Effector CD8-positive, alpha-beta T cell (primary cell): ENCODE measurements around the gene SMC1B.
"Not testable (repeated sequence)": the region's sequence is repeated elsewhere in the genome, so short reads cannot be mapped to it uniquely, and the experiment has no call there.

Source experiments
- DNase-seq: peaks from one replicate; lab custom pipeline; 2025; lab: John Stamatoyannopoulos, UW

Gene SMC1B

GRCh38 chr22:45420539-45420938 lies 7.1 kb upstream of the SMC1B start:
- DNase-seq = no peak

GRCh38 chr22:45420011-45420410 lies 6.6 kb upstream of the SMC1B start:
- DNase-seq = no peak

GRCh38 chr22:45418770-45419138 lies 5.4 kb upstream of the SMC1B start:
- no peak for DNase-seq

GRCh38 chr22:45418056-45418769 lies 4.8 kb upstream of the SMC1B start:
- DNase-seq = no peak

GRCh38 chr22:45413013-45413367 lies 409 bp downstream of the SMC1B start:
- no peak for DNase-seq

GRCh38 chr22:45407793-45408192 lies 5.6 kb downstream of the SMC1B start:
- DNase-seq = no peak

- no peak for DNase-seq
Observed at GRCh38 chr22:45402466-45402985, 10.9 kb downstream of the SMC1B start.

- DNase-seq = no peak
Observed at GRCh38 chr22:45399712-45400445, 13.5 kb downstream of the SMC1B start.

GRCh38 chr22:45398214-45398613 lies 15.2 kb downstream of the SMC1B start:
- DNase-seq = no peak

- no peak for DNase-seq
Observed at GRCh38 chr22:45397806-45398205, 15.6 kb downstream of the SMC1B start.

GRCh38 chr22:45389546-45389945 lies 23.9 kb downstream of the SMC1B start:
- DNase-seq = no peak

GRCh38 chr22:45381348-45381747 lies 32.1 kb downstream of the SMC1B start:
- no peak for DNase-seq

GRCh38 chr22:45376703-45377102 lies 36.7 kb downstream of the SMC1B start:
- DNase-seq = no peak

GRCh38 chr22:45376009-45376408 lies 37.4 kb downstream of the SMC1B start:
- DNase-seq = no peak

GRCh38 chr22:45373592-45373991 lies 39.8 kb downstream of the SMC1B start:
- DNase-seq = not testable (repeated sequence)

- DNase-seq = no peak
Observed at GRCh38 chr22:45366713-45367112, 46.7 kb downstream of the SMC1B start.

GRCh38 chr22:45359627-45360026 lies 53.8 kb downstream of the SMC1B start:
- no peak for DNase-seq

- DNase-seq = no peak
Observed at GRCh38 chr22:45358127-45358526, 55.3 kb downstream of the SMC1B start.

- no peak for DNase-seq
Observed at GRCh38 chr22:45357490-45357889, 55.9 kb downstream of the SMC1B start.

GRCh38 chr22:45353786-45354185 lies 59.6 kb downstream of the SMC1B start:
- no peak for DNase-seq

GRCh38 chr22:45352757-45353156 lies 60.6 kb downstream of the SMC1B start:
- DNase-seq = not testable (repeated sequence)

GRCh38 chr22:45351956-45352355 lies 61.4 kb downstream of the SMC1B start:
- no peak for DNase-seq

- no peak for DNase-seq
Observed at GRCh38 chr22:45349916-45350315, 63.5 kb downstream of the SMC1B start.
